Esophagus squamous epithelium (tissue), 4 donors: ENCODE measurements around the gene CCDC80.

ENCODE experiments used
- CTCF ChIP-seq, 6 experiments: fragments of 450-650 bp in 4 of 6; fragments of 200-600 bp in 2 of 6; sonication (generic) in 2 of 6; IDR thresholded peaks; one replicate each; pipeline ENCODE4 v1.5.1; 2016 to 2019; ENCODE audit warnings: antibody characterized with exemption in 6 of 6, mild to moderate bottlenecking in 4 of 6, moderate library complexity in 4 of 6
- POLR2A ChIP-seq, 4 donors: fragments of 450-650 bp; IDR thresholded peaks; one replicate each; pipeline ENCODE4 v1.6.1; 2017; ENCODE audit warnings: antibody characterized with exemption in 4 of 4, mild to moderate bottlenecking in 4 of 4, moderate library complexity in 3 of 4

GRCh38 chr3:112649478-112649735, 8.5 kb upstream of the CCDC80 start:
- TF ChIP-seq CTCF (IDR thresholded peaks at IDR 0.05) = no peak
- TF ChIP-seq POLR2A (IDR thresholded peaks at IDR 0.05) = no peak
